Liver (tissue), 9 donors: ENCODE measurements around the gene MAPK8IP3. TPM values are rescaled to one million over a fixed set of nuclear protein-coding genes. Genes with fewer than 3 reads are reported as not detected.

Experiments
- DNase-seq: peaks from one replicate; pipeline ENCODE4 v3.0.0-alpha.2; 2017; ENCODE audit warnings: low spot score
- H3K27ac ChIP-seq, 2 donors: one replicate each; pipeline ENCODE4 v1.7.0; 2013; ENCODE audit warnings: inconsistent platforms in 2 of 2, low read length in 2 of 2, control low read depth in 1 of 2, low read depth in 1 of 2, mild to moderate bottlenecking in 1 of 2
- H3K27me3 ChIP-seq, 4 donors: one replicate each; pipeline versions ENCODE4 v1.6.1 to v1.7.0; 2013; ENCODE audit warnings: low read length in 3 of 4, inconsistent platforms in 1 of 4, mild to moderate bottlenecking in 1 of 4, moderate library complexity in 1 of 4; ENCODE audit not compliant: control insufficient read depth in 4 of 4, insufficient read depth in 4 of 4
- H3K36me3 ChIP-seq, 4 donors: one replicate each; pipeline versions ENCODE4 v1.6.1 to v1.7.0; 2013; ENCODE audit warnings: low read length in 3 of 4, mild to moderate bottlenecking in 3 of 4, low read depth in 1 of 4, moderate library complexity in 1 of 4; ENCODE audit not compliant: control insufficient read depth in 4 of 4, insufficient read depth in 3 of 4
- H3K4me1 ChIP-seq, 4 donors: one replicate each; pipeline versions ENCODE4 v1.6.1 to v1.7.0; 2013; ENCODE audit warnings: low read length in 3 of 4, mild to moderate bottlenecking in 3 of 4, moderate library complexity in 1 of 4; ENCODE audit not compliant: control insufficient read depth in 4 of 4, insufficient read depth in 4 of 4
- H3K4me3 ChIP-seq, 3 donors: one replicate each; pipeline versions ENCODE4 v1.6.1 to v1.7.0; 2013; ENCODE audit warnings: low read length in 3 of 3, control low read depth in 1 of 3, low read depth in 1 of 3, mild to moderate bottlenecking in 1 of 3
- H3K9ac ChIP-seq, 2 donors: one replicate each; pipeline ENCODE4 v1.7.0; 2013; ENCODE audit warnings: low read length in 2 of 2, mild to moderate bottlenecking in 2 of 2, moderate library complexity in 2 of 2, control low read depth in 1 of 2, low read depth in 1 of 2
- H3K9me3 ChIP-seq, 4 donors: one replicate each; pipeline versions ENCODE4 v1.6.1 to v1.7.0; 2013; ENCODE audit warnings: low read length in 3 of 4; ENCODE audit not compliant: control insufficient read depth in 4 of 4
- CTCF ChIP-seq: fragments of 150-350 bp; IDR thresholded peaks from 2 replicates; pipeline ENCODE4 v1.5.1; 2017; ENCODE audit warnings: improper control_type of control experiment, low read depth, low read length; ENCODE audit not compliant: missing input control
- FOXA1 ChIP-seq: IDR thresholded peaks from 2 replicates; pipeline ENCODE4 v1.6.1; 2016; ENCODE audit warnings: antibody characterized with exemption
- GABPA ChIP-seq, 2 donors: IDR thresholded peaks in 1 of 2; conservative IDR thresholded peaks in 1 of 2; 2 replicates each; pipeline ENCODE4 v1.6.1; 2016; ENCODE audit warnings: antibody characterized with exemption in 2 of 2, mild to moderate bottlenecking in 1 of 2, moderate library complexity in 1 of 2
- HNF4A ChIP-seq, 2 donors: conservative IDR thresholded peaks; 2 replicates each; pipeline ENCODE4 v1.6.1; 2016; ENCODE audit warnings: antibody characterized with exemption in 2 of 2, mild to moderate bottlenecking in 2 of 2
- HNF4G ChIP-seq: IDR thresholded peaks from 2 replicates; pipeline ENCODE4 v1.6.1; 2016; ENCODE audit warnings: antibody characterized with exemption
- MAX ChIP-seq: IDR thresholded peaks from 2 replicates; pipeline ENCODE4 v1.6.1; 2016; ENCODE audit warnings: antibody characterized with exemption
- NR2F2 ChIP-seq: IDR thresholded peaks from 2 replicates; pipeline ENCODE4 v1.6.1; 2016; ENCODE audit warnings: antibody characterized with exemption
- RAD21 ChIP-seq, 2 donors: IDR thresholded peaks; 2 replicates each; pipeline ENCODE4 v1.6.1; 2016; ENCODE audit warnings: antibody characterized with exemption in 2 of 2, mild to moderate bottlenecking in 2 of 2
- SP1 ChIP-seq: IDR thresholded peaks from 2 replicates; pipeline ENCODE4 v1.6.1; 2018; ENCODE audit warnings: antibody characterized with exemption, mild to moderate bottlenecking
- TAF1 ChIP-seq: conservative IDR thresholded peaks from 2 replicates; pipeline ENCODE4 v1.6.1; 2016; ENCODE audit warnings: antibody characterized with exemption, mild to moderate bottlenecking
- YY1 ChIP-seq: IDR thresholded peaks from 2 replicates; pipeline ENCODE4 v1.6.1; 2016; ENCODE audit warnings: antibody characterized with exemption, mild to moderate bottlenecking
- ZBTB33 ChIP-seq: IDR thresholded peaks from 2 replicates; pipeline ENCODE4 v1.6.1; 2016; ENCODE audit warnings: antibody characterized with exemption
- WGBS: extraction: QIAGEN DNeasy Blood & Tissue Kit; methylation state at CpG from one replicate; pipeline ENCODE4 v1.1.7; 2013; 5-methylcytosine and 5-hydroxymethylcytosine counted together
- polyA plus RNA-seq, 2 donors: library from polyadenylated mRNA; stranded (reverse) in 1 of 2; unstranded in 1 of 2; fragments of 200-250 nt in 1 of 2; fragments of >200 nt in 1 of 2; fragmentation: Nextera tagmentation in 1 of 2; extraction: Ambion mirVana in 1 of 2; gene quantifications; one replicate each; pipeline versions ENCODE4 v1.2.1 to v1.2.3, GENCODE V29; 2013 to 2015
- total RNA-seq, 2 donors: library from RNA; depleted of rRNA; stranded (reverse); fragments of >200 nt; gene quantifications; one replicate each; pipeline ENCODE4 v1.2.3, GENCODE V29; 2014
- TF ChIP-seq, protein P1 (sequence below): IDR thresholded peaks from 2 replicates; pipeline ENCODE4 v1.6.1; 2016; ENCODE audit warnings: antibody characterized with exemption, mild to moderate bottlenecking
- donor health status: healthy.
- donor health status: healthy.
- donor health status: healthy.
- donor health status: healthy.
- donor health status: healthy.

Gene MAPK8IP3
- total and polyA plus RNA-seq, 4 donors: 4.1 to 43.0 (median 9.3) TPM

DNA sequence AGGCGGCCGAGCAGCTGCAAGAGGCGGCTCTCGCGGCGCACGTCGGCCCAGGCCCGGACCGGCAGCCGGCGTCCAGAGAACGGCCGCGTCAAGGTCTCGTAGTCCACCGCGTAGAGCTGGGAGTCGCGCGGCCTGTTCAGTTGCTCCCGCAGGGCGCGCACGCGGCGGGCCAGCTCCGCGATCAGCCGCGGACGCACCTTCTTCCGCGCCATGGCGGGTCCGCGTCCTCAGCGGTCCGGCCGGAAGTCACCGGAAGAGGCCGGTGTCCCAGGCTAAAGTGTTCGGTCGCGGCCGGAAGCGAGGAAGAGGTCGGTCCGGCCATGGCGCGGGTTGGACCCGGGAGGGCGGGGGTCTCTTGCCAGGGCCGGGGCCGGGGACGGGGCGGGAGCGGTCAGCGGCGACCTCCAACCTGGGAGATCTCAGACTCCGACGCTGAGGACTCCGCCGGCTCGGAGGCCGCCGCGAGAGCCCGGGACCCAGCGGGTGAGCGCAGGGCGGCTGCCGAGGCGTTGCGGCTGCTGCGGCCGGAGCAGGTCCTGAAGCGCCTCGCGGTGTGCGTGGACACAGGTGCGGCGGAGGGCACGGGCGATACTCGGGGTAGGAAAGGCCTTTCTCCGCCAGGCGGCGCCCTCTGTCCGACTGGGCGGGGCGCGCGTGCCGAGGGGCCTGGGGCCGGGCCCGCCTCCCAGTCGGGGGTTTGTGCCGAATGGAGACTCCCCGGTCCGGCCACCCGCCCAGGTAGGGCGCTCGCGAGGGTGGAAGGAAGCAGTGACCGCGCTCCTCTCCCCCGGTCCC, 67.1 kb downstream of the MAPK8IP3 start, which contains the start of gene MRPS34:
Gene MRPS34, minus strand, starts transcription at position 227 of the 795 bp plus-strand sequence. Its CDS starts 15 bp downstream, at position 212.
- H3K9ac ChIP-seq: peak within 1 kb of the TSS; percentile 21 to 89
- H3K9me3 ChIP-seq: no peaks in the 10 kb centered on the region
- TF ChIP-seq MAX: no peak
- TF ChIP-seq SP1: peak; percentile 11
- no peak for TF ChIP-seq HNF4A (conservative IDR thresholded peaks at IDR 0.05)
- TF ChIP-seq CTCF: peak; percentile 65
- TF ChIP-seq GABPA (IDR thresholded peaks at IDR 0.05 in 1 of 2, conservative IDR thresholded peaks at IDR 0.05 in 1 of 2): peak; percentile 89 to 95
- TF ChIP-seq YY1: peak; percentile 84
- TF ChIP-seq RAD21 (IDR thresholded peaks at IDR 0.05): peak; percentile 29 to 64
- H3K36me3 ChIP-seq: peaks cover 0 to 20% (median 9%) of the 10 kb centered on the region in 4 donors
- peak within 1 kb of the TSS; percentile 73 to 93 (median 78) for H3K4me3 ChIP-seq
- peaks cover 10 to 50% (median 29%) of the 10 kb centered on the region in 4 donors for H3K4me1 ChIP-seq
- H3K27me3 ChIP-seq: no peaks in the 10 kb centered on the region
- H3K27ac ChIP-seq: peak within 1 kb of the TSS; percentile 83 to 94
- under 1% methylated on average over 108 of the region's 108 CpGs for WGBS
- DNase-seq: peak; percentile 86

GRCh38 chr16:1773703-1774447, 67.9 kb downstream of the MAPK8IP3 start:
- TF ChIP-seq FOXA1: no peak
- TF ChIP-seq MAX: no peak
- no peak for TF ChIP-seq YY1
- TF ChIP-seq HNF4G: no peak
- no peak for TF ChIP-seq HNF4A (conservative IDR thresholded peaks at IDR 0.05)
- TF ChIP-seq ZBTB33: no peak
- no peak for TF ChIP-seq TAF1
- TF ChIP-seq RAD21 (IDR thresholded peaks at IDR 0.05): no peak
- TF ChIP-seq, protein P1, sequence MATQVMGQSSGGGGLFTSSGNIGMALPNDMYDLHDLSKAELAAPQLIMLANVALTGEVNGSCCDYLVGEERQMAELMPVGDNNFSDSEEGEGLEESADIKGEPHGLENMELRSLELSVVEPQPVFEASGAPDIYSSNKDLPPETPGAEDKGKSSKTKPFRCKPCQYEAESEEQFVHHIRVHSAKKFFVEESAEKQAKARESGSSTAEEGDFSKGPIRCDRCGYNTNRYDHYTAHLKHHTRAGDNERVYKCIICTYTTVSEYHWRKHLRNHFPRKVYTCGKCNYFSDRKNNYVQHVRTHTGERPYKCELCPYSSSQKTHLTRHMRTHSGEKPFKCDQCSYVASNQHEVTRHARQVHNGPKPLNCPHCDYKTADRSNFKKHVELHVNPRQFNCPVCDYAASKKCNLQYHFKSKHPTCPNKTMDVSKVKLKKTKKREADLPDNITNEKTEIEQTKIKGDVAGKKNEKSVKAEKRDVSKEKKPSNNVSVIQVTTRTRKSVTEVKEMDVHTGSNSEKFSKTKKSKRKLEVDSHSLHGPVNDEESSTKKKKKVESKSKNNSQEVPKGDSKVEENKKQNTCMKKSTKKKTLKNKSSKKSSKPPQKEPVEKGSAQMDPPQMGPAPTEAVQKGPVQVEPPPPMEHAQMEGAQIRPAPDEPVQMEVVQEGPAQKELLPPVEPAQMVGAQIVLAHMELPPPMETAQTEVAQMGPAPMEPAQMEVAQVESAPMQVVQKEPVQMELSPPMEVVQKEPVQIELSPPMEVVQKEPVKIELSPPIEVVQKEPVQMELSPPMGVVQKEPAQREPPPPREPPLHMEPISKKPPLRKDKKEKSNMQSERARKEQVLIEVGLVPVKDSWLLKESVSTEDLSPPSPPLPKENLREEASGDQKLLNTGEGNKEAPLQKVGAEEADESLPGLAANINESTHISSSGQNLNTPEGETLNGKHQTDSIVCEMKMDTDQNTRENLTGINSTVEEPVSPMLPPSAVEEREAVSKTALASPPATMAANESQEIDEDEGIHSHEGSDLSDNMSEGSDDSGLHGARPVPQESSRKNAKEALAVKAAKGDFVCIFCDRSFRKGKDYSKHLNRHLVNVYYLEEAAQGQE: no peak
- no peak for TF ChIP-seq NR2F2
- no peaks in the 10 kb centered on the region for H3K27me3 ChIP-seq
- DNase-seq: no peak
- H3K27ac ChIP-seq: peak overlapping the region; percentile 83 to 94
- 15% methylated on average over 45 of the region's 45 CpGs for WGBS
- H3K9me3 ChIP-seq: no peaks in the 10 kb centered on the region
- peaks cover 0 to 18% (median 10%) of the 10 kb centered on the region in 4 donors for H3K36me3 ChIP-seq
- peak overlapping the region; percentile 68 to 93 (median 73) for H3K4me3 ChIP-seq
- peaks cover 10 to 53% (median 30%) of the 10 kb centered on the region in 4 donors for H3K4me1 ChIP-seq
- H3K9ac ChIP-seq: peak overlapping the region; percentile 21 to 89
